WTC11 (cell line): ENCODE results near the gene CFAP57.

Experiments
- CTCF ChIP-seq: fragments of 200-600 bp; IDR thresholded peaks from 2 replicates; pipeline ENCODE4 v1.8.0; 2022; ENCODE audit warnings: antibody characterized with exemption
- JUN ChIP-seq: sonication (generic); formaldehyde crosslinking; IDR thresholded peaks from 2 replicates; pipeline ENCODE4 v1.8.0; 2023; ENCODE audit warnings: mild to moderate bottlenecking, missing genetic modification reagents
- ZNF138 ChIP-seq: sonication (generic); formaldehyde crosslinking; conservative IDR thresholded peaks from 2 replicates; pipeline ENCODE4 v1.8.1; 2022; ENCODE audit warnings: mild to moderate bottlenecking, moderate library complexity, missing genetic modification reagents
- ZNF232 ChIP-seq: sonication (generic); formaldehyde crosslinking; IDR thresholded peaks from 2 replicates; pipeline ENCODE4 v1.8.0; 2022; ENCODE audit warnings: mild to moderate bottlenecking, missing genetic modification reagents
- TF ChIP-seq, protein P1 (sequence below): sonication (generic); formaldehyde crosslinking; IDR thresholded peaks from 2 replicates; pipeline ENCODE4 v1.8.1; 2022; ENCODE audit warnings: low read depth, missing genetic modification reagents, borderline replicate concordance
- TF ChIP-seq, protein P2 (sequence below): sonication (generic); formaldehyde crosslinking; IDR thresholded peaks from 2 replicates; pipeline ENCODE4 v1.8.1; 2023; ENCODE audit warnings: mild to moderate bottlenecking, missing genetic modification reagents, borderline replicate concordance

DNA sequence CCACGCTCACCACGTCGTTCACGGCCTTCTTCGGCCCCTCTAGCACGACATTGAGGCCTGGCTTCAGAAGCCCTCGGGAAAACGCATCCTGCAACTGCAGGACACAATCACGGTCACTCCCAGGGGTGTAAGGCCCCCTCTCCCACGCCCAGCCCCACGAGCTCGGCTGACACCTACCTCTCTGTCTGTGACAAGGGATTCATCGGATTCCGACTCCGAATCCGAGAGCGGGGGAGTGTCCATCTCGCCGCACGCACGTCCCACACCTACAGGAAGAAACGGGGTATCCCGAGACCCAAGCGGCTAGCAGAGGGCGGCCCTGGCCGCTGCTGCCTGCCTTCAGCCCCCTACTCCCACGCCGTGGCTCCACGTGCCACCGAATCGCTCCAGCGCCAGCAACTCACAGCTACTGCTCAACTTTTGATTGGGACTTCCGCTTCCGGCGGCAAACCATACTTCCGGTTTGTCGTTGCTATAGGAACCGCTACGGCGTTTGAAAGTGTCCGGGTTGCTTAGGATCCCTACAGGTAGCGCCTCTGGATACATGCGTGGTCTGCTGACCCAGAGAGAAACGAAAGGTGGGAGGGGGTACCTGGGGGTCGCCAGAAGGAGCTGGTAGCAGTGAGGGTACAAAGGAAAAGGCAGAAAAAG lies at the start of gene CFAP57, which contains the start of gene EBNA1BP2:
- TF ChIP-seq ZNF232 (no peak), ZNF138 (no peak), JUN (peak; percentile 55; the same call in 1 of the 2 replicates), CTCF (no peak)
- TF ChIP-seq, protein P1, sequence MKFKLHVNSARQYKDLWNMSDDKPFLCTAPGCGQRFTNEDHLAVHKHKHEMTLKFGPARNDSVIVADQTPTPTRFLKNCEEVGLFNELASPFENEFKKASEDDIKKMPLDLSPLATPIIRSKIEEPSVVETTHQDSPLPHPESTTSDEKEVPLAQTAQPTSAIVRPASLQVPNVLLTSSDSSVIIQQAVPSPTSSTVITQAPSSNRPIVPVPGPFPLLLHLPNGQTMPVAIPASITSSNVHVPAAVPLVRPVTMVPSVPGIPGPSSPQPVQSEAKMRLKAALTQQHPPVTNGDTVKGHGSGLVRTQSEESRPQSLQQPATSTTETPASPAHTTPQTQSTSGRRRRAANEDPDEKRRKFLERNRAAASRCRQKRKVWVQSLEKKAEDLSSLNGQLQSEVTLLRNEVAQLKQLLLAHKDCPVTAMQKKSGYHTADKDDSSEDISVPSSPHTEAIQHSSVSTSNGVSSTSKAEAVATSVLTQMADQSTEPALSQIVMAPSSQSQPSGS (CRISPR knock-in tag), result no peak
- TF ChIP-seq, protein P2, sequence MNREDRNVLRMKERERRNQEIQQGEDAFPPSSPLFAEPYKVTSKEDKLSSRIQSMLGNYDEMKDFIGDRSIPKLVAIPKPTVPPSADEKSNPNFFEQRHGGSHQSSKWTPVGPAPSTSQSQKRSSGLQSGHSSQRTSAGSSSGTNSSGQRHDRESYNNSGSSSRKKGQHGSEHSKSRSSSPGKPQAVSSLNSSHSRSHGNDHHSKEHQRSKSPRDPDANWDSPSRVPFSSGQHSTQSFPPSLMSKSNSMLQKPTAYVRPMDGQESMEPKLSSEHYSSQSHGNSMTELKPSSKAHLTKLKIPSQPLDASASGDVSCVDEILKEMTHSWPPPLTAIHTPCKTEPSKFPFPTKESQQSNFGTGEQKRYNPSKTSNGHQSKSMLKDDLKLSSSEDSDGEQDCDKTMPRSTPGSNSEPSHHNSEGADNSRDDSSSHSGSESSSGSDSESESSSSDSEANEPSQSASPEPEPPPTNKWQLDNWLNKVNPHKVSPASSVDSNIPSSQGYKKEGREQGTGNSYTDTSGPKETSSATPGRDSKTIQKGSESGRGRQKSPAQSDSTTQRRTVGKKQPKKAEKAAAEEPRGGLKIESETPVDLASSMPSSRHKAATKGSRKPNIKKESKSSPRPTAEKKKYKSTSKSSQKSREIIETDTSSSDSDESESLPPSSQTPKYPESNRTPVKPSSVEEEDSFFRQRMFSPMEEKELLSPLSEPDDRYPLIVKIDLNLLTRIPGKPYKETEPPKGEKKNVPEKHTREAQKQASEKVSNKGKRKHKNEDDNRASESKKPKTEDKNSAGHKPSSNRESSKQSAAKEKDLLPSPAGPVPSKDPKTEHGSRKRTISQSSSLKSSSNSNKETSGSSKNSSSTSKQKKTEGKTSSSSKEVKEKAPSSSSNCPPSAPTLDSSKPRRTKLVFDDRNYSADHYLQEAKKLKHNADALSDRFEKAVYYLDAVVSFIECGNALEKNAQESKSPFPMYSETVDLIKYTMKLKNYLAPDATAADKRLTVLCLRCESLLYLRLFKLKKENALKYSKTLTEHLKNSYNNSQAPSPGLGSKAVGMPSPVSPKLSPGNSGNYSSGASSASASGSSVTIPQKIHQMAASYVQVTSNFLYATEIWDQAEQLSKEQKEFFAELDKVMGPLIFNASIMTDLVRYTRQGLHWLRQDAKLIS (CRISPR knock-in tag), result no peak
